COR-L47 (cell line): ENCODE results near the gene FOXF2.
A peak's percentile ranks its signal among the peaks of the same experiment; 100 is the strongest.

ENCODE experiments used
- DNase-seq: peaks from one replicate; lab custom pipeline; 2025; lab: John Stamatoyannopoulos, UW

Gene FOXF2

DNA sequence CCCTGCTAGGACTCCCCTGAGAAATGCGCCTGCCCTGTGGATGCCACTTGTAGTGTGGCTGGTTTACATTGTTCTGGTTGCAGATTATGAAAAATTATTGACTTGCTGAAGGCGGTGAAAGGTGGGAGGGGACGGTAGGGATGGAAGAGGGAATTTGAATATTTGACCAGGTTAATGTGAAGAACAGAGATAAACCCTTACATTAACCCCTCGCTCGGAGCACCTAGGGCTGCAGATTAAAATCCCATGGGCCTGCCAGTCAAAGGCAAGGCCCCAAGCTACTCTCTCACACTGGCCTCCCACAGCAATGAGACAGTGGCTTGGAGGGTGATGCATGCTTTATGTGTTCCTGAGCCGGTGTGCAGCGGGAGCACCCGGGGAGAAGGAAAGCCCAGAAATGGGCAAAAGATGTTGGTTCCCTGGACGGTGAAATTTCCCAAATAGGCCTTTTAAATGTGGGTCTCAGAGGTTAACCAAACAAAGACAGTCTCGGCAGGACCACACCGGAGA, 2.5 kb downstream of the FOXF2 start:
- DNase-seq: no peak

DNA sequence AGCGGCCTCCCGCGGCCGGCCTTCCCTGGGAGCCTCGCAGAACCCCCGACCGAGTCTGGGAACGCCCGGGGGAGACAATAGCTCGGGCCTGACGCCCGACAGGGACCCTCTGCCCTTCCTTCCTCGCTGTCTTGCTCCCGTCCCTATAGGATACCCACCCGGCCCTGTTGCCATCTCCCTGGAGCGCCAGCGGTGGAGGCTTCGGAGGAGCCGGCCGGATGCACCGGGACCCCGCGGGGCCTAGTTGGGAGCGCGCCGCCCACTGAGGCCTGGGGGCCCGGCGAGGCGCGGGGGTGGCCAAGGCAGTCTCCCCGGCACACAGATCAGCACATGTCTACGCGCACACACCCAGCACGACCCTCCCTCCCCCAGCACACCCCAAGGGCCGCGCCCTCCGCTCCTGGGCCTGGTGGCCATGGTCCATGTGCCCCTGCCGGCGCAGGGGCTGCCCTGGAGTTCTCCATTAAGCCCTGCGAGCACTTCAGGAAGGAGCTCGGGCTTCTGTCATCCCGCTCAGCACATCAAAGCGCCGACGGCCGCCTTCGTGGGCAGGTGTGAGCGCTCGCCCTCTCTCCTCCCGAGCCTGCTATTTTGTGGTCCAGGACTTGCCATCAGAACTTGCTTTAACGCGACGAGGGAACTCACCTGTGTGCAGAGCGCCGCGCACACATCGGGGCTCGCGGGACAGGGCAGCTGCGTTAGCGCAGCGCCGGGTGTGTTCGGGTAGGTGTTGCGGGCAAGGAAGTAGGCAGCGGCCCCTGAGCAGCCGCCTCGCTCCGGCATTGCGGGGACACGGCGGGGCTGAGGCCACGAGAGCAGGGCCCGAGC, 3.7 kb downstream of the FOXF2 start:
- DNase-seq: no peak

DNA sequence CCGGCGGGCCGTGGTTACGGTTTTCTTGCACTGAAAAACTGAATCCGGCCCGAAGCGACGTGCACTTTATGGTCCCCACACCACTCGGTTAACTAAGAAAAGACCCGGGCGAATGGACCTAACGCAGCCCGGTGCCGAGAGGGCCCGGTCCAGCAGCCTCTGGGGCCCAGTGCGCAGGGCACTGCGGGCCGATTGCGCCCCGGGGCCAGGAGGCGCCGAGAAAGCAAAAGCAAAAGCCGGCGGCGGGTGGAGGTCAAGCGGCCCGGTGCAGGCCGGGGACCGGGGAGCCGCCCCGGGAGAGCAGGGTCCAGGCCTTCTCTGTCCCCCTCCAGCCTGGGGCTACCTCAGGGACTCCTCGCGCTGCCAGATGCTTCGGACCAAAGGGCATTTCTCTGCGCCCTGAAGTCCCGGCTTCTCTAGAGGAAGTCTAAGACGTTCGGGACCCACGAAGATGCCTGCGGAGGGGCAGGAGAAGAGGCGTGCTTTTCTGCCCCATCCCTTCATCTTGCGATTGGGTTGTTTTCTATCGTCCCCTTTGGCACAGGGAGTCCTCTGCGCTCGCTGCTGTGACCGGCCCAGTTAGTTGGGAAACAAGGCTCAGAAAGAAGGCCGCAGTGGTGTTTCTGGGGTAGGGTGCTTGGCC, 4.4 kb downstream of the FOXF2 start:
- no peak for DNase-seq

DNA sequence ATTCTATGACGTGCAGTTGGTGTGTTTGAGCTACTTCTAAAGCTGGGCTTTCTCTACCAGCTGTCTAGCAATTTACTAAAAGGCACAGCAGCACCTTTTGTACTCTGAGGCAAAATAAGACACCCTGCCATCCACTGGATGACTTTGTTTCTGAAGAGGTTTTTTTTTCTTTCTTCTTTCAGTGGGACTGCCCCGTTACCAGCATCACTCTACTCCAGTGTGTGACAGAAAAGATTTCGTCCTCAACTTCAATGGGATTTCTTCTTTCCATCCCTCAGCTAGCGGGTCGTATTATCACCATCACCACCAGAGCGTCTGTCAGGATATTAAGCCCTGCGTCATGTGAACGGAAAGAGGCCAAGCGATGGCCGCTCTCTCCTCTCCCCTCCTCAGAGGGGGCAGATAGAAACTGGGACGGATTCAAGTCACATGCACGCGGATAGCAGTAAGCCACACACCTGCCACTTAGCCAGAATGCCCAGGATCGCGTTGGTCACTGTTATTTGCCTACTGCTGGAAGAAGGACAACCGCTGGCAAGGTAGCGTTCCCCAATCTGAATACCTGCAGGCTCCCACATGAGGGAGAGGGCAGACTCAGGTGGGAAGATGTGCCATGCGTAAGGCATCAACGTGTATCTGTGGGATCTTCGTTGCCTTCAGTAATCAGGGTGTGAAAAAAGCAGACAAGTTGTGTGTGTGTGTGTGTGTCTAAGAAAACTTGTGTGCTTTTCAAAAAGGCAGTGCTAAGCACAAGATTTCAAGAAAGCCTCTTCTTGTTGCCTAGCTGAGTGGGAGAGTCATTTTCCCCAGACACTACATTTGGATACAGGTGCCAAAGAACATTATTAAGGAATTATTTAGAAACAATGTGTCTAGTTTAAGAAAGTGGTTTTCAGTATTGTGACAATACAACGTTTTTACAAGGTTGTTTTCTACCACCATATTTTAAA, 5.4 kb downstream of the FOXF2 start:
- no peak for DNase-seq

DNA sequence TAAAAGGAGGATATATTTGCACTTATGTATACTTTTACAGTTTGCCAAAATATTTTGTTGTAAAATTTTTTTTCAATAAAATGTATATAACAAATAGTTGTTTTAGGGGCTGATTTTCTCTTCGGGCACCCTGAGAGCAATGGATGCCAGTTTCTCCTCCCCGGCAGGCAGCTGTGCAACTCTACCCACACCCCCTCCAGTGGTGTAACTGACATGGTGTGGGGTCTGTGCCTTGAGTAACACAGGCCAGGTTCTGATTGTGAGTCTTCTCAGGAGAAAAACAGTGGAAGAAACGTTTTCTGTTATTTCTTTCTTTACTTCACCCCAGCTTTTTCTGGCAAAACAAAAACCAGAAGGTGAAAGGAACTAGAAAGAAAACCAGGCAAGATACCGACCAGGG, 6.1 kb downstream of the FOXF2 start:
- no peak for DNase-seq

DNA sequence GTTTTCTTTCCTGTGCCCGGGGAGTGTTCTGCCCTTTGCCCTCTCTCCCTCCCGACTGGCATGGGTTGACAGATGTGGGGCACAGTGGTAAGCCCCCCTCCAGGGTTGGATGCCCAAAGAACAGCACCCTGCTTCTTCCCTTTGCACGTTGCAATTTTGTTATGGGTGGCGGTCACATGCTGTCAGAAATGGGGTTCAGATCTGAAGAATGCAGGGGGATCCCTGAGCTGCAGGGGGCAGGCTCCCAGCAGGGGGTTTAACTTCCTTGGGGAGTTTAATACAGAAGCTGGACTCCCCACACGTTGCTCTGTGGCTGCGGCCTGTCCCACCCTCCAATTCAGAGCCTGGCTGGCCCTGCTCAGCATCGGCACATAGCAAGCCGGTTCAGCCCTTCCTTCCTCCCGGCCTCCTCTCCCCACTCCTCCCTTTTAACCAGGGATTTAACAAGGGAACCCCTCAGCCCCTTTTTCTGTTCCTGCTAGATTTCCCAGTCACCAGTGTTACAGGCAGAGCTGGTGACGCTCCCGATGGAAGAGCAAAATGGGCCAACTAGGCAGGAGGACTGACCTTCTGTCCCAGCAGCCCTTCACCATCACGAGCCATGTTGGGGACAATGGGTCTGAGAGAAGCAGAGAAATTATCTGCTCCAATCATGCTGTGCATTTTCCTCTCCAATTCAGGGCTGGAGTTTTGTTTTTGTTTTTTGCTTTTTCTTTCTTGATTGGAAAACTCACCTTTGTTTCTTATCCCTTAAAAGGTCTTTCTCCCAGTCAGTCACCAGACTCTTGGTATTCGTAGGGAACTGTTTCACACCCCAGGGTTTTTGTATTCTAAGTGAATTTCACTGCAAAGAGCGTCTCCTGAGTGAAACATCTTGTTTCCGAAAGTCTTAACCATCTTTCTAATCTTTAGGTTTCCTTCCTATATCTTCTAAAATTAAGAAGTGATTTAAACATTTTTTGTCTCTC, 6.8 kb downstream of the FOXF2 start:
- DNase-seq: no peak

DNA sequence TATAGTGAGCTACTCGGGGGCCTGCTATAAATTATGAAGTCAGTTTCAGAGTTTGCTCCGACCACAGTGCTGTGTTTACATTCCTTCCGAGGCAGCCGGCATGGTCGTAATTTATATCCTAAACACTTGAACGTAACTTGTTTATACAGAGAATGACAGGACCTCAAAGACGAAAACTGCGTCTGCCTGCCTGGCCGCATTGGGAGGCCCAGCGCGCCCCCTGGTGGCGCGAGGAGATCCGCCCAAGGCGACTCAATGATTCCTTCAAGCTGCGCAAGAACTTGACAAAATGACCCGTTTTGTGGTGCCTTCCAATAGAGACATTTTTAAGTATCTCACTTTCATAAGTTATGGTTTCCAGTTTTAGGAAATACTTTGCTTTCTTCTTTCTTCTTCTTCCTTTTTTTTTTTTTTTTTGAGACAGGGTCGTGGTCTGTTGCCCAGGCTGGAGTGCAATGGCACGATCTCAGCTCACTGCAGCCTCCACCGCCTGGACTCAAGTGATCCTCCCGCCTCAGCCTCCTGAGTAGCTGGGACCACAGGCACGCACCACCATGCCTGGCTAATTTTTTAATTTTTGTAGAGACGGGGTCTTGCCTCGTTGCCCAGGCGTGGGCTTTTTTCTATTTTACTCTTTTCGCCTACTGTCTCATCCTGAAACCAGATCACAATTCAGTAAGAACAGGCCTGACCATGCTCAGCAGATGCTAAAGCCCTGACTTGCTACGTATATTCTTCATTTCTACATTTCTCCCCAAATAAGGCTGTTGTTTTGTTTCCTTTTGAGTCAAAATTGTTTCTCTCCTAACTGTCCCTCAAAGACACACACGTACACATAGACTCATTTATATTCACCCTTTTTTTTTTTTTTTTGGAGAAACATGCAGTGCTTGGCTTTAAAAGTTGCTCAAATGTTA, 7.8 kb downstream of the FOXF2 start:
- DNase-seq: peak; percentile 36

DNA sequence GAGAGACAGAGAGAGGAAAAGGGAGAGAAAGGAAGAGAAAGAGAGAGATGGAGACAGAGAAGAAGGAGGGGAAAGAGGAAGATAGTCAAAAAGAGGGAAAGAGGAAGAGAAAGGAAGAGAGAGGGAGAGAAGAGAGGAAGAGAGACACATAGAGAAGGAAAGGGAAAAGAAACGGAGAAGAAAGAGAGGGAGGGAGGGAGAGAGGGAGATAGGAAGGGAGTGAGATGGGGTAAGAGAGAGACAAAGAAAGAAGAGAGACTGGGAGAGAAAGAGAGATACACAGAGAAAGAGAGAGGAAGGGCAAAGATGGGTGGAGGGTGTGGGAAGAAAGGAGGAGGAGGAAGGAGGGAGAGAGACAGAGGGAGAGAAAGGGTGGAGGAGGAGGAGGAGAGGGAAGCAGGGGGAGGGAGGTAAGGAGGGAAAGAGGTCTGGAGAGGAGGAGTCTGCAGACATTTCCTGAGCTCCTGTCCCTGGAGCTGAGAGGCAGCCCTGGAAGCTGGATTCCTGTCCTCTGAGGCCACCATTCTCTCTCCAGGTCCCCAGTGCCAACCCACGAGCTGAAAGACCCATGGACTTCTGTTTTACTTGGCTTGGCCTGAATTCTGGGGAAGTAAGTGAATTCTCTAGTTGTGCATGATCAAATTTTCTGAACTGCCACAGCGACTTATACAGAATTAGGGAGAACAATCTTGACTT, 9.9 kb downstream of the FOXF2 start:
- DNase-seq: no peak

DNA sequence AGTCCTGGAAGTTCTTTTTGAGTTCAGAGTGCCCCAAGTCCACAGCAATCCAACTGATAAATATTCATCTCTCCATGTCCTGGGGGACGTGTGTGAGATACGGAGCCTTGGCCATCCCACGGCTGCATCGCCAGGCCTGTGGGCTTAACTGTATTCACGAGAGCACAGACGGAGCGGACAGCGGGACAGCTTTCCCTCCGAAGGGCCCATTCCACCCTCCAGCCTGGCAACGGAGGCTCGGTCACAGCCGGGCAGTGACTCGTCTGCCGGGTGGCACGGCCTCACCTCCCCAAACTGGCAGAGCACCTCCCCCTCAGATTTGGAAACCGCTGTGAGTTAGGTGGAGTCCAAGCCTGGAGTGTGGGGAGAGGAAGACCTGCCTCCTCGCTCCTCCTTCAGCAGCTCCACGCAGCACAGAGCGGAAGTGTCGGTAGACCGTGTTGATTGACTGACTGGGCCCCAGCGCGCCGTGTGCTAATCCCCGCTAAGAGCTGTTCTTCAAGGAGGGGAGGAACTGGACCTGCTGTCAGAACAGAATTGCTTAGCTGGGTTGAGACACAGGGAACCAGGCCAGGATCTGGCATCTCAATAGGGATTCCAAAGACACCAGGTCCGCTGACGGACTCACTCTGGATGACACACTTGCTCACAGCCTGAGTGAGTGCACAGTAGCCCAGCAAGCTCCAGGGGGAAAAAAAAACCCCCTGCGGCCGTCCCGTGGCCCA, 10.9 kb downstream of the FOXF2 start:
- DNase-seq: no peak

DNA sequence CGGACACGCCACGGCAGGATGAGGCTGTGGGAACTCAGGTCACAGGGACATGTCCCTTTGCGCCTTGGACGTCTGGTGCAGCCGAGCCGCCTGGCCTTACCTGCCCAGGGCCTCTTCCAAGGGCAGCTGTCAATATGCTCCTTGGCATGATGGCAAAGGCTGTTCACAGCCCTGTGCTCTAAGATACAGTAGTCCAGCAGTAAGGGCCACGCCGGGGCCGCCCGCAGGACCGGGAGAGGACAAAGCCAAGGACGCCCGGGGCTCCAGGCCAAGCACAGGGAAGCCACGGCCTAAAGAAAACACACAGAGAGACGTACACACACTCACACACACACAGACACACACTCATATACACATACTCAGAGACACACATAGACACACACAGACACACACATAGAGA, 13.0 kb downstream of the FOXF2 start:
- no peak for DNase-seq

DNA sequence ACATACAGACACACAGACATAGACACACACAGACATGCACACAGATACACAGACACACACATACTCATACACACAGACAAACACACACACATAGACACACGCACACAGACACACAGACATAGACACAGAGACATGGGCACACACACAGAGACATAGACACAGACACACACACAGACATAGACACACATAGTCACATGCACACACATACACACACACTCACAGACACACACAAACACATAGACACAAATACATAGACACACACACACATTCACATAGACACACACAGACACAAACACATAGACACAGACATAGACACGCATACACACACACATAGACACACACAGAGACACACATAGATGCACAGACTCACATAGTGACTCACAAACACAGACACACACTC, 13.5 kb downstream of the FOXF2 start:
- no peak for DNase-seq

DNA sequence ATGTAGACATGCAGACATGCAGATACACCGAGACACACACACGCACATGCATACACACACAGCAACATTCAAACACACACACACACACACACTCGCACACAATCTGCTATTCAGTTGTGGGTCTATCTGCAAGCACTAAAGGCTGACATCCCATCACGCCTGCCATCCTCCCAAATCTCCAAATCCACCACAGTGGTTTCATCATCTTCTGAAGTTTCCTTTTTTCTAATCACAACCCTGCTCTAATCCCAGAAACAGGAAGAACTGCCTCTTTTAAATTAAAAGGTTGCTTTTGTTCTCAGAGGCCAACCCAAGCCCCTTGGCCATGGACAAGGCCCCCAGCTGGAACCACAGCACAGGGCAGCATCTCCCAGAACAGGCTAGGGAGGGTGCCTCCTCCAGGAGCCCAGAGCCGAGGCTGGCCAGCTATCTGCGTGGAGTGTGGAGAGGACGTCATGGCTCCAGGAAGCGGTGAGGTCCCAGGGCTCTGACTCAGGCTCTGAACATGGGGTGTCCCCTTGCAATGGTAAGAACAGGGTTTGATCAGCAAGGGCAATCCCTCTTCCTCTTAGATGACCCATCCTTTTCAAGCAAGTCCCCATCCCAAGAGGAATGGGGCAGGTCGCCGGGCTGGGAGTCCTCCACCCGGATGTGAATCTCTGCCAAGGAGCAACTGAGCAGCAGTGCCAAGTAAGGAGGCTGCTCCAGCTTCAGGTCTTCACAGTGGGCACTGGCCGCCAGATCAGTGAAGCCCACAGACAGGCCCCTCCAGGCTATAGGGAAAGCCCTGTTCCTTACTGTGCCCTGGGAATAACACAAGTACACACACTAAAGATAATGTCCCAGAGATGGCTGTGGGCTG, 14.7 kb downstream of the FOXF2 start:
- no peak for DNase-seq

DNA sequence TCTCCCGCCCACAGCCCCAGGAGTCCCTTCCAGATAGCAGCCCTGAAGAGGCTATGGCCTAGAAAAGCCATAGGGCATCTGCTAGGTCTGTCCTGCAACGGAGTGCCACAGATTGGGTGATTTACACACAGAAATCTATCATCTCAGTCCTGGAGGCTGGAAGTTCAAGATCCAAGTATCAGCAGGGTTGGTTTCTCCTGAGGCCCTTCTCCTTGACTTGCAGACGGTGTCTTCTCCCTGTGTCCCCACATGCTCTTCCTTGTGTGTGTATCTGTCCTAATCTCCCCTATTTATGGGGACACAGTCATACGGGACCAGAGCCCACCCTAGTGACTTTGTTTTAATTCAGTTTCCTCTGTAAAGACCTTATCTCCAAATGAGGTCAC, 15.3 kb downstream of the FOXF2 start:
- DNase-seq: no peak

DNA sequence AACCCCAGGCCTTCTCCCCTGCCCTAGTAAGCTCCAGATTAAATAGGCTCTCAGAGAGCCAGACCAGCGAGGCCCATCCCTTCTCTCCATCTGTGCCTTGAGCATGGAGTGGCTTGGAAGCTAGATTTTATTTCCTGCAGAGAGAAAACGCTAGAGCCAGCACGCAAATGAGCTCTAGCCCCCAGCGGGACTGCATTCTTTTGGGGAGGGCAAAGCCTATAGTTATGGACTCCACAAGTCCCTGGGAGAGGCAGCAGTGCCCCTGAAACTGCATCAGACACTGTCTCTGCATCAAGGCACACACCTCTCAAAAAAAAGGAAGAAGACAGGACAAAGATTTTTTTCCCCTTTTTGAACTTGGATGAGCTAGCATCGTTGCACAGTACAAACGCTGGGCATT, 15.8 kb downstream of the FOXF2 start:
- no peak for DNase-seq

DNA sequence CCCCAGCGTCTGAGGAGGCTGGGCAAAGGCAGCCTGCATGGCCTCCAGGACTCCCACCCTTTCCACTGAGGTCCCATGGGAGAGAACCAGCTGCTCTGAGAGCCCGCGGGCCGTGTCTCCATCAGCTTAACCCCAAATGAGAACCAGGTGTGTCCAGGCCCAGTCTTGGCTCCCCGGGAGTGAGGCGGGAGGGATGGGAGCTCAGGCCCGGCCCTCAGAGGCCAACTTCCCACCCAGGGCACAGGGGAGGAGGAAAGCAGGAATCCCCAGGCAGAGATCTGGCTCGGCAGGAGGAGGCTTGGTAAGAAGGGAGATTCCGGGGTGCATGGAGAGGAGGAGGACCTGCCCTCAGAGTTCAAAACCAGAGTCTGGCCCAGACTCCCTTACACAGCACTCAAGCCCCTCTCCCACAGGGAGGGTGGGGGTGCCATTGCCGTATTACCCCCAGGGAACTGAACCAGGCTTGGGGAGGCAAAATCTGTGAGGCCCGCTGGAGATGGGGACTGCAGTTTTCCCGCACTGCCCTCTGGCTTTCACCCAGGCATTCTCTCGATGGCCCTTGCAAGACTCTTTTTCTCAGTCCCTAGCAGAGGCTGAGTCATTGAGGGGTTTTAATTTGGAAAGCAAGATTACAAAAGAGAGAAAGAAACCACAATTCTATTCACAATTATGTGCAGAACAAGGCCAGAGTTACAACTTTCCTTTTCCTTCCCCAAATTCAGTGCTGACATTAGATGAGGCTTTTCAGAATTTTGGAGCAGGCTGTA, 17.1 kb downstream of the FOXF2 start:
- no peak for DNase-seq

DNA sequence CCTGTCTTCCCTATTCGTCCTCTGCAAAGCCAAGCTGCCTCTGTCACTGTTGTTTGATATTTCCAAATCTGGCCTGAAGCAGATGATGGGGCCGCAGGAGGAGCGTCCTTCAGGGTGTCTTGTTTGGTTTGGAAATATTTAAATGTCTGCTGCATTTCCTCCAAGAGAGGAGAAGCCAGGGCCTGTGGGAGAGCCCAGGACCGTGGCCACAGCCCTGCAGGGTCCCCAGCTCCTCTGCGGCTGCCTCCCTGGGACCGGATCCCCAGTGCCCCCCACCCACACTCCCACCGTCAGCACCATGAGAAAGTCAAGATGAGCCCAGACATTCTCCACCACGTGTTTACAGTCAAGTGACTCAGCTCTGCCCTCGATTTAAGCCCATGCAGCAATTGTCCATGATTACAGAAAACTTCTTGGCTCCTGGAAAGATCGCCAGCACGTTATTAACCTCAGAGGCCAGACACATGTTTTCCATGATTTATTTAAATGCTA, 18.2 kb downstream of the FOXF2 start:
- DNase-seq: no peak
